GM10248 (cell line): Measurements from ENCODE around the gene STEAP2.

Experiments
- CTCF ChIA-PET: fragments of 300-600 bp; sonication (Branson Sonifier 250); formaldehyde crosslinking; extraction: SDS; loops from one replicate; lab custom pipeline; 2021; ENCODE audit warnings: antibody characterized with exemption; lab: Yijun Ruan, JAX
- POLR2A ChIA-PET: fragments of 350-650 bp; sonication (Branson Sonifier 250); formaldehyde crosslinking; extraction: SDS; loops from one replicate; lab custom pipeline; 2020; ENCODE audit warnings: antibody characterized with exemption; lab: Yijun Ruan, JAX
- DNase-seq: peaks from one replicate; pipeline ENCODE4 v3.0.0; 2012; ENCODE audit errors: extremely low spot score
- TF ChIP-seq, protein P1 (sequence below): IDR thresholded peaks from 2 replicates; pipeline ENCODE4 v1.5.1; 2012; ENCODE audit warnings: mild to moderate bottlenecking, low read depth; ENCODE audit errors: extremely low read depth, missing control alignments, control extremely low read depth

Gene STEAP2

DNA sequence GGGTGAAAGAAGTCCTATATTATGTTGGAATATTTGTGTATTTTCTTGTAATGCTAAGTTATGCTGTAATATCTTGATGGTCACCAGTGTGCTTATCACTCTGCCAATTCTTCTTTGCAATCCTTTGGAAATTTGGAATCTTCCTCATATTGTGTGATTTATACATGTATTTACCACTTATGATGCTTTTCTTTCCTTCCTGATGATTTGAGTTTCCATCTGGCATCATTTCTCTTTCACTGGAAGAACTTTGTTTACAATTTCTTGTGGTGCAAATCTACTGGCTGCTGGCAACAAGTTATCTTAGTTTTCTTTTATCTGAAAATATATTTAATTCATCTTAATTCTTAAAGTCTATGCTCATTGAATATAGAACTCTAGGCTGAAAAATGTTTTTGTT lies 62.6 kb downstream of the STEAP2 start:
- POLR2A ChIA-PET: no interaction called here
- no peak for DNase-seq
- TF ChIP-seq, protein P1, sequence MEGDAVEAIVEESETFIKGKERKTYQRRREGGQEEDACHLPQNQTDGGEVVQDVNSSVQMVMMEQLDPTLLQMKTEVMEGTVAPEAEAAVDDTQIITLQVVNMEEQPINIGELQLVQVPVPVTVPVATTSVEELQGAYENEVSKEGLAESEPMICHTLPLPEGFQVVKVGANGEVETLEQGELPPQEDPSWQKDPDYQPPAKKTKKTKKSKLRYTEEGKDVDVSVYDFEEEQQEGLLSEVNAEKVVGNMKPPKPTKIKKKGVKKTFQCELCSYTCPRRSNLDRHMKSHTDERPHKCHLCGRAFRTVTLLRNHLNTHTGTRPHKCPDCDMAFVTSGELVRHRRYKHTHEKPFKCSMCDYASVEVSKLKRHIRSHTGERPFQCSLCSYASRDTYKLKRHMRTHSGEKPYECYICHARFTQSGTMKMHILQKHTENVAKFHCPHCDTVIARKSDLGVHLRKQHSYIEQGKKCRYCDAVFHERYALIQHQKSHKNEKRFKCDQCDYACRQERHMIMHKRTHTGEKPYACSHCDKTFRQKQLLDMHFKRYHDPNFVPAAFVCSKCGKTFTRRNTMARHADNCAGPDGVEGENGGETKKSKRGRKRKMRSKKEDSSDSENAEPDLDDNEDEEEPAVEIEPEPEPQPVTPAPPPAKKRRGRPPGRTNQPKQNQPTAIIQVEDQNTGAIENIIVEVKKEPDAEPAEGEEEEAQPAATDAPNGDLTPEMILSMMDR: no peak
- CTCF ChIA-PET: interaction anchor here (1.0 kb wide), 1 partner anchor 10 kb away, joined by 3 read pairs; no protein-coding TSS in a partner anchor

DNA sequence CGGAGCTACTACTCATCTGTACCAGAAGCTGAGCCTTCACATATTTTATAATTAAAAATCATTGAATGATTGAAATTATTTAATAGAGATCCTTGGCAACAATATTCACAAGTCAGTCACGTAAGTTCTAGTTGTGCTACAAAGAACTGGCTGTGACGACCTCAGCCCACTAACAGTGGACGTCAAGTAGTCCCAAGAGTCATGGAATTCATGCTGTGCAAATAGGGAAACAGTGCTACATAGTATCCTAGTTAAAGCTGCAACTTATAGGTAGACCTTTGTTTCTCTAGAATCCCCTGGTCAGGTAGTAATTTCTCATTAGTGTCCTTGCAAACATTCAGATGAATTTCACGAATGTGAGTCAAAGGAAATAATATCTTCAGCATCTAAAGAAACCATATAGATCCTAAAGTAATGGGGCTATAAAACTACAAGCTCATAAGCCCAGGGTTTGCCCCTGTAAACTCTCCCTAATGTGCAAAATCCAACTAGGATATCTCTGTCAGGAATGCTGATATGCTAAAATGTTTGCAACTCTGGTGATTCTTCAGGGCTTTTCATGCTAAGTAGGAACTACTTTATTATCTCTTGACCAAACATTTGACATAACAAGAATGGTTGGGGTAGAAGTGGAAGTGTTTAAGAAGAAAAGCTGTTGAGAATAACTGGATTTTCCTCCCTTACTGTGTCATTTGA lies 64.6 kb downstream of the STEAP2 start:
- ChIA-PET CTCF (interaction anchor here (1.0 to 1.9 kb wide), 6 partner anchors 9 to 153 kb away, joined by 3 to 7 read pairs (median 3); no protein-coding TSS in a partner anchor), POLR2A (no interaction called here)
- TF ChIP-seq, protein P1: no peak
- DNase-seq: no peak
